GM12878 (cell line): ENCODE results near the gene GAS2L1. TPM values are rescaled to one million over a fixed set of nuclear protein-coding genes. Genes with fewer than 3 reads are reported as not detected.

Experiments
- ATAC-seq: fragments of 200-7000 bp; cut with Tn5 transposase; 3 replicates; pipeline ENCODE4 v1.9.1; 2020; ENCODE audit warnings: mild to moderate bottlenecking, moderate library complexity
- BruUV-seq: library from RNA; stranded (reverse); fragments of 400-500 nt; replicated peaks from 2 replicates; lab custom pipeline; 2021; lab: Mats Ljungman, UMichigan
- CTCF ChIA-PET: fragments of 300-600 bp; sonication (Branson Sonifier 250); formaldehyde crosslinking; extraction: SDS; loops from one replicate; lab custom pipeline; 2021; ENCODE audit warnings: inconsistent platforms; lab: Yijun Ruan, JAX
- POLR2A ChIA-PET: fragments of 350-600 bp; formaldehyde crosslinking; extraction: SDS; loops from one replicate; lab custom pipeline; 2021; ENCODE audit warnings: inconsistent platforms; lab: Charles Lee
- RAD21 ChIA-PET: fragments of 300-600 bp; sonication (Branson Sonifier 250); formaldehyde crosslinking; loops from one replicate; lab custom pipeline; 2023; ENCODE audit warnings: antibody characterized with exemption; ENCODE audit not compliant: unreplicated experiment; lab: Charles Lee
- SMC1A ChIA-PET: fragments of 300-600 bp; sonication (Branson Sonifier 250); formaldehyde crosslinking; loops from one replicate; lab custom pipeline; 2023; ENCODE audit not compliant: unreplicated experiment, uncharacterized antibody; lab: Charles Lee
- DNase-seq: peaks from one replicate; pipeline ENCODE4 v3.0.0-alpha.2; 2011; ENCODE audit warnings: low read depth, low spot score
- FAIRE-seq: peaks from 3 replicates; lab custom pipeline; 2011; peaks lifted over from hg19 to GRCh38; lab: Jason Lieb, UNC
- H2AFZ ChIP-seq: 2 replicates; pipeline ENCODE4 v1.6.0; 2011; ENCODE audit warnings: low read depth, low read length, control low read depth; ENCODE audit not compliant: control insufficient read depth
- H3K27ac ChIP-seq: 2 replicates; pipeline ENCODE4 v1.5.1; 2011; ENCODE audit warnings: control low read depth; ENCODE audit not compliant: control insufficient read depth, insufficient read depth
- H3K27me3 ChIP-seq, 2 experiments: replicated peaks in 1 of 2; 2 replicates each; pipeline versions ENCODE4 v1.6.0 to v1.6.1; 2011; ENCODE audit warnings: low read length in 1 of 2; ENCODE audit not compliant: control insufficient read depth in 2 of 2, insufficient read depth in 2 of 2
- H3K36me3 ChIP-seq, 2 experiments: 2 replicates each; pipeline ENCODE4 v1.5.1; 2011; ENCODE audit warnings: low read length in 1 of 2; ENCODE audit not compliant: control insufficient read depth in 2 of 2, insufficient read depth in 2 of 2
- H3K4me1 ChIP-seq: 2 replicates; pipeline ENCODE4 v1.6.1; 2011; ENCODE audit warnings: mild to moderate bottlenecking, low read length, moderate library complexity, mixed read lengths; ENCODE audit not compliant: control insufficient read depth, insufficient read depth
- H3K4me2 ChIP-seq: 2 replicates; pipeline ENCODE4 v1.6.0; 2011; ENCODE audit warnings: control low read depth; ENCODE audit not compliant: control insufficient read depth, insufficient read depth
- H3K4me3 ChIP-seq: fragments of 200-600 bp; sonication (generic); 2 replicates; pipeline ENCODE4 v1.5.1; 2016
- H3K79me2 ChIP-seq: 2 replicates; pipeline ENCODE4 v1.6.0; 2011; ENCODE audit warnings: low read length; ENCODE audit not compliant: control insufficient read depth, insufficient read depth
- H3K9ac ChIP-seq: 2 replicates; pipeline ENCODE4 v1.8.0; 2011; ENCODE audit warnings: low read length, control low read depth, mixed read lengths; ENCODE audit not compliant: control insufficient read depth, insufficient read depth
- H3K9me3 ChIP-seq: replicated peaks from 3 replicates; pipeline ENCODE4 v1.5.1; 2011; ENCODE audit warnings: mild to moderate bottlenecking, low read length; ENCODE audit not compliant: control insufficient read depth, insufficient read depth
- H4K20me1 ChIP-seq: 2 replicates; pipeline ENCODE4 v1.6.0; 2011; ENCODE audit not compliant: control insufficient read depth, insufficient read depth
- CHD1 ChIP-seq: IDR thresholded peaks from 2 replicates; pipeline ENCODE4 v1.6.1; 2012; ENCODE audit warnings: low read depth, low read length, improper control_type of control experiment
- EGR1 ChIP-seq, 2 experiments: IDR thresholded peaks; 1 replicate in 1 of 2; 2 replicates in 1 of 2; pipeline ENCODE4 v1.6.1; 2011 to 2012; ENCODE audit warnings: low read depth in 2 of 2, low read length in 2 of 2, borderline replicate concordance in 1 of 2, mild to moderate bottlenecking in 1 of 2, moderate library complexity in 1 of 2
- FOS ChIP-seq: IDR thresholded peaks from 3 replicates; pipeline ENCODE4 v1.6.1; 2011; ENCODE audit warnings: borderline replicate concordance; ENCODE audit not compliant: insufficient read length; ENCODE audit errors: extremely low read depth
- FOXK2 ChIP-seq: fragments of 450-650 bp; IDR thresholded peaks from 2 replicates; pipeline ENCODE4 v1.6.1; 2017; ENCODE audit warnings: mild to moderate bottlenecking, moderate library complexity
- MTA2 ChIP-seq: fragments of 450-650 bp; IDR thresholded peaks from 2 replicates; pipeline ENCODE4 v1.6.1; 2016; ENCODE audit warnings: low read depth, mild to moderate bottlenecking, moderate library complexity
- MXI1 ChIP-seq: fragments of 150-350 bp; IDR thresholded peaks from 2 replicates; pipeline ENCODE4 v1.6.1; 2011; ENCODE audit warnings: low read depth, mild to moderate bottlenecking, inconsistent platforms, low read length, improper control_type of control experiment
- NR2C1 ChIP-seq: fragments of 450-650 bp; IDR thresholded peaks from 2 replicates; pipeline ENCODE4 v1.6.1; 2017; ENCODE audit warnings: antibody characterized with exemption, mild to moderate bottlenecking, moderate library complexity
- PML ChIP-seq: IDR thresholded peaks from 2 replicates; pipeline ENCODE4 v1.6.1; 2012; ENCODE audit warnings: low read length, inconsistent platforms
- POLR2AphosphoS2 ChIP-seq: IDR thresholded peaks from 2 replicates; pipeline ENCODE4 v1.6.1; 2011; ENCODE audit warnings: low read depth, mild to moderate bottlenecking, low read length, improper control_type of control experiment, moderate library complexity
- SREBF1 ChIP-seq: IDR thresholded peaks from 2 replicates; pipeline ENCODE4 v1.6.1; 2012; ENCODE audit warnings: mild to moderate bottlenecking, low read length
- SRF ChIP-seq, 2 experiments: IDR thresholded peaks; 2 replicates each; pipeline ENCODE4 v1.6.1; 2011; ENCODE audit warnings: low read depth in 2 of 2, low read length in 2 of 2, mild to moderate bottlenecking in 1 of 2, moderate library complexity in 1 of 2
- ZNF274 ChIP-seq: IDR thresholded peaks from one replicate; pipeline ENCODE4 v1.8.0; 2011; ENCODE audit not compliant: insufficient read length, insufficient read depth
- ZSCAN29 ChIP-seq: fragments of 450-650 bp; IDR thresholded peaks from 2 replicates; pipeline ENCODE4 v1.6.1; 2017; ENCODE audit warnings: mild to moderate bottlenecking, moderate library complexity
- WGBS: methylation state at CpG from one replicate; pipeline ENCODE4 v1.1.6; 2016; ENCODE audit warnings: low lambda C conversion rate; ENCODE audit not compliant: insufficient replicate concordance, insufficient coverage; ENCODE audit errors: missing lambda C conversion rate; 5-methylcytosine and 5-hydroxymethylcytosine counted together
- in situ Hi-C: fragments of 300-500 bp; cut with MboI; formaldehyde crosslinking; loops from 9 replicates; pipeline ENCODE4 v1.14.3; 2018; ENCODE audit warnings: mixed read lengths
- intact Hi-C: fragments of 100-400 bp; cut with micrococcal nuclease; formaldehyde crosslinking; loops from one replicate; pipeline ENCODE4 v1.14.2; 2022; ENCODE audit not compliant: unreplicated experiment
- polyA plus RNA-seq, 11 experiments: library from polyadenylated mRNA; depleted of rRNA in 4 of 11; unstranded in 6 of 11; stranded (reverse) in 5 of 11; fragments of >200 nt; fragmentation: Nextera tagmentation in 4 of 11; fragmentation: Illumina TruSeq in 1 of 11; extraction: Ambion mirVana in 4 of 11; extraction: Trizol in 1 of 11; gene quantifications; 1 replicate in 1 of 11; 2 replicates in 10 of 11; pipeline versions ENCODE4 v1.2.1 to v1.2.3, GENCODE V29; 2011 to 2016; ENCODE audit warnings: inconsistent platforms in 2 of 11, missing spikeins in 2 of 11, low read depth in 1 of 11
- total RNA-seq, 4 experiments: library from RNA; depleted of rRNA in 3 of 4; stranded (reverse); fragments of >200 nt in 3 of 4; fragmentation: Illumina TruSeq in 1 of 4; extraction: Trizol in 1 of 4; gene quantifications; 2 replicates each; pipeline versions ENCODE4 v1.2.1 to v1.2.3, GENCODE V29; 2013 to 2021
- TF ChIP-seq, protein P1 (sequence below): fragments of 450-650 bp; IDR thresholded peaks from 2 replicates; pipeline ENCODE4 v1.6.1; 2018; ENCODE audit warnings: mild to moderate bottlenecking, low read depth, moderate library complexity; ENCODE audit not compliant: partially characterized antibody
- TF ChIP-seq, protein P2 (sequence below): fragments of 450-650 bp; formaldehyde crosslinking; IDR thresholded peaks from 2 replicates; pipeline ENCODE4 v1.4.0; 2020; ENCODE audit warnings: mild to moderate bottlenecking, moderate library complexity
- TF ChIP-seq, protein P3 (sequence below): fragments of 450-650 bp; IDR thresholded peaks from 2 replicates; pipeline ENCODE4 v1.6.1; 2017; ENCODE audit warnings: low read depth, mild to moderate bottlenecking, moderate library complexity

The GAS2L1 gene
- total and polyA plus RNA-seq, 10 of the 15 experiments (the other 5 are each of a cell fraction or from before 2014, with no cell fraction given), result 0.03 to 0.13 TPM; not detected in 8

DNA sequence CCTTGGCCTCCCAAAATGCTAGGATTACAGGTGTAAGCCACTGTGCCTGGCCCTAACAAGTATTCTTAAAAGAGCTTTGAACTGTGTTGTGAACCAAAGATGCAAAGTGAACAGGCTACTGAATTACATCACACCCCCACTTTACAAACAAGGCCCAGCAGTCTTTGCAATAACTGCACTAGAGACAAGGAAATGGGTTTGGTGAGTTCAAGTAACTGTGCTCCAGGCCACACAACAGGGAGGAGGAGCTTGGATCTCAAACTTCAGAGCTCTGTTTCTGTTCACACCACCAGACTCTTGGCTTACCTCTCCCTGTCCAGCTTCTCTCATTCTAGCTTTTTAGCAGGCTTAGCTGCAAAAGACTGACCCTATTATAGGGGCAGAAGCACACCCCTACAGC lies 39.5 kb downstream of the GAS2L1 start (continued):
- no peak for TF ChIP-seq EGR1 (IDR thresholded peaks at IDR 0.05; ENCODE audit: borderline replicate concordance in 1 of 2, low read depth in 2 of 2, low read length in 2 of 2)

DNA sequence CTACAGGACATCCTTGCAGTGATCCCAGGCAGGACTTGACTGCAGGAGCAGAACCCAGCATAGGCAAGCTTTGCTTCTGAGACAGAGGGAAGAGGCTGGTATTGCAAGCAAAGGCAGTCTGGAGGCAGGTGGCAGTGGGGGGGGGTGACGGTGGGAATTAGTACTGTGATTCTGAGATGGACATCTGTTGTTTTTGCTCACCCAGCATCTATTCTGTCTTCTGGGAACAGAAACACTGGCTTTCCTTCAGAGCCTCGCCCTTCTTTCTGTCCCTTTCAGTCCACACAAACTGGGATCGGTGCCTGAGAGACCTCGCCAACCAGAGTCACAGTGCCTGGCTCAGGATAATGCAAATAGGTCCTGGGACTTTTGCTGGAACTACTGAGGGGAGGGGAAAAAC lies 40.2 kb downstream of the GAS2L1 start:
- no peak for ATAC-seq
- ChIA-PET CTCF (no interaction called here), POLR2A (no interaction called here), RAD21 (no interaction called here), SMC1A (no interaction called here)
- no TSS peak for BruUV-seq
- H3K4me2 ChIP-seq, result no peak overlapping the region
- in situ Hi-C loops, result no loop called here
- no peaks in the 10 kb centered on the region for H3K79me2 ChIP-seq
- H2AFZ ChIP-seq, result no peak overlapping the region
- no peak for FAIRE-seq
- no peaks in the 10 kb centered on the region for H3K27me3 ChIP-seq
- no peak overlapping the region for H3K4me3 ChIP-seq
- TF ChIP-seq POLR2AphosphoS2 (no peak), MTA2 (no peak), SREBF1 (no peak), SRF (IDR thresholded peaks at IDR 0.05; ENCODE audit: low read depth in 2 of 2, low read length in 2 of 2) (no peak), ZSCAN29 (no peak), NR2C1 (no peak), FOXK2 (no peak), PML (no peak), MXI1 (no peak), CHD1 (no peak), FOS (no peak), ZNF274 (no peak)
- TF ChIP-seq, protein P1, sequence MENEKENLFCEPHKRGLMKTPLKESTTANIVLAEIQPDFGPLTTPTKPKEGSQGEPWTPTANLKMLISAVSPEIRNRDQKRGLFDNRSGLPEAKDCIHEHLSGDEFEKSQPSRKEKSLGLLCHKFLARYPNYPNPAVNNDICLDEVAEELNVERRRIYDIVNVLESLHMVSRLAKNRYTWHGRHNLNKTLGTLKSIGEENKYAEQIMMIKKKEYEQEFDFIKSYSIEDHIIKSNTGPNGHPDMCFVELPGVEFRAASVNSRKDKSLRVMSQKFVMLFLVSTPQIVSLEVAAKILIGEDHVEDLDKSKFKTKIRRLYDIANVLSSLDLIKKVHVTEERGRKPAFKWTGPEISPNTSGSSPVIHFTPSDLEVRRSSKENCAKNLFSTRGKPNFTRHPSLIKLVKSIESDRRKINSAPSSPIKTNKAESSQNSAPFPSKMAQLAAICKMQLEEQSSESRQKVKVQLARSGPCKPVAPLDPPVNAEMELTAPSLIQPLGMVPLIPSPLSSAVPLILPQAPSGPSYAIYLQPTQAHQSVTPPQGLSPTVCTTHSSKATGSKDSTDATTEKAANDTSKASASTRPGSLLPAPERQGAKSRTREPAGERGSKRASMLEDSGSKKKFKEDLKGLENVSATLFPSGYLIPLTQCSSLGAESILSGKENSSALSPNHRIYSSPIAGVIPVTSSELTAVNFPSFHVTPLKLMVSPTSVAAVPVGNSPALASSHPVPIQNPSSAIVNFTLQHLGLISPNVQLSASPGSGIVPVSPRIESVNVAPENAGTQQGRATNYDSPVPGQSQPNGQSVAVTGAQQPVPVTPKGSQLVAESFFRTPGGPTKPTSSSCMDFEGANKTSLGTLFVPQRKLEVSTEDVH, result no peak
- TF ChIP-seq, protein P2, sequence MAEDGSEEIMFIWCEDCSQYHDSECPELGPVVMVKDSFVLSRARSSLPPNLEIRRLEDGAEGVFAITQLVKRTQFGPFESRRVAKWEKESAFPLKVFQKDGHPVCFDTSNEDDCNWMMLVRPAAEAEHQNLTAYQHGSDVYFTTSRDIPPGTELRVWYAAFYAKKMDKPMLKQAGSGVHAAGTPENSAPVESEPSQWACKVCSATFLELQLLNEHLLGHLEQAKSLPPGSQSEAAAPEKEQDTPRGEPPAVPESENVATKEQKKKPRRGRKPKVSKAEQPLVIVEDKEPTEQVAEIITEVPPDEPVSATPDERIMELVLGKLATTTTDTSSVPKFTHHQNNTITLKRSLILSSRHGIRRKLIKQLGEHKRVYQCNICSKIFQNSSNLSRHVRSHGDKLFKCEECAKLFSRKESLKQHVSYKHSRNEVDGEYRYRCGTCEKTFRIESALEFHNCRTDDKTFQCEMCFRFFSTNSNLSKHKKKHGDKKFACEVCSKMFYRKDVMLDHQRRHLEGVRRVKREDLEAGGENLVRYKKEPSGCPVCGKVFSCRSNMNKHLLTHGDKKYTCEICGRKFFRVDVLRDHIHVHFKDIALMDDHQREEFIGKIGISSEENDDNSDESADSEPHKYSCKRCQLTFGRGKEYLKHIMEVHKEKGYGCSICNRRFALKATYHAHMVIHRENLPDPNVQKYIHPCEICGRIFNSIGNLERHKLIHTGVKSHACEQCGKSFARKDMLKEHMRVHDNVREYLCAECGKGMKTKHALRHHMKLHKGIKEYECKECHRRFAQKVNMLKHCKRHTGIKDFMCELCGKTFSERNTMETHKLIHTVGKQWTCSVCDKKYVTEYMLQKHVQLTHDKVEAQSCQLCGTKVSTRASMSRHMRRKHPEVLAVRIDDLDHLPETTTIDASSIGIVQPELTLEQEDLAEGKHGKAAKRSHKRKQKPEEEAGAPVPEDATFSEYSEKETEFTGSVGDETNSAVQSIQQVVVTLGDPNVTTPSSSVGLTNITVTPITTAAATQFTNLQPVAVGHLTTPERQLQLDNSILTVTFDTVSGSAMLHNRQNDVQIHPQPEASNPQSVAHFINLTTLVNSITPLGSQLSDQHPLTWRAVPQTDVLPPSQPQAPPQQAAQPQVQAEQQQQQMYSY, result no peak
- TF ChIP-seq, protein P3, sequence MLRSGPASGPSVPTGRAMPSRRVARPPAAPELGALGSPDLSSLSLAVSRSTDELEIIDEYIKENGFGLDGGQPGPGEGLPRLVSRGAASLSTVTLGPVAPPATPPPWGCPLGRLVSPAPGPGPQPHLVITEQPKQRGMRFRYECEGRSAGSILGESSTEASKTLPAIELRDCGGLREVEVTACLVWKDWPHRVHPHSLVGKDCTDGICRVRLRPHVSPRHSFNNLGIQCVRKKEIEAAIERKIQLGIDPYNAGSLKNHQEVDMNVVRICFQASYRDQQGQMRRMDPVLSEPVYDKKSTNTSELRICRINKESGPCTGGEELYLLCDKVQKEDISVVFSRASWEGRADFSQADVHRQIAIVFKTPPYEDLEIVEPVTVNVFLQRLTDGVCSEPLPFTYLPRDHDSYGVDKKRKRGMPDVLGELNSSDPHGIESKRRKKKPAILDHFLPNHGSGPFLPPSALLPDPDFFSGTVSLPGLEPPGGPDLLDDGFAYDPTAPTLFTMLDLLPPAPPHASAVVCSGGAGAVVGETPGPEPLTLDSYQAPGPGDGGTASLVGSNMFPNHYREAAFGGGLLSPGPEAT, result no peak
- 81% methylated on average over 4 of the region's 4 CpGs for WGBS
- H3K36me3 ChIP-seq, result peaks cover 32 to 46% of the 10 kb centered on the region in 2 experiments
- H4K20me1 ChIP-seq, result no peaks in the 10 kb centered on the region; the same call in 1 of the 2 replicates
- intact Hi-C loops, result no loop called here
- H3K9me3 ChIP-seq, result no peaks in the 10 kb centered on the region
- H3K9ac ChIP-seq, result no peak overlapping the region
- no peaks in the 10 kb centered on the region for H3K4me1 ChIP-seq
- no peak for DNase-seq
- no peak overlapping the region for H3K27ac ChIP-seq
